Osteoblast (primary cell): ENCODE data around the gene EPB41L3. TPM values are rescaled to one million over a fixed set of nuclear protein-coding genes. Genes with fewer than 3 reads are reported as not detected.

Experiments used
- DNase-seq: peaks from one replicate; pipeline ENCODE4 v3.0.0; 2011; ENCODE audit warnings: low spot score, mixed read lengths; ENCODE audit not compliant: insufficient read length; ENCODE audit errors: missing footprints
- H2AFZ ChIP-seq: 2 replicates; pipeline ENCODE4 v1.6.0; 2011; ENCODE audit warnings: mild to moderate bottlenecking, low read length
- H3K27ac ChIP-seq: 2 replicates; pipeline ENCODE4 v1.5.1; 2011; ENCODE audit warnings: mild to moderate bottlenecking, low read depth, low read length, moderate library complexity
- H3K27me3 ChIP-seq: 2 replicates; pipeline ENCODE4 v1.6.0; 2012; ENCODE audit warnings: mild to moderate bottlenecking, control low read depth, inconsistent platforms, low read length, moderate library complexity; ENCODE audit not compliant: insufficient read depth
- H3K36me3 ChIP-seq: 2 replicates; pipeline ENCODE4 v1.5.1; 2011; ENCODE audit warnings: mild to moderate bottlenecking, low read length, control low read depth, moderate library complexity; ENCODE audit not compliant: insufficient read depth
- H3K4me1 ChIP-seq: 2 replicates; pipeline ENCODE4 v1.5.1; 2011; ENCODE audit warnings: mild to moderate bottlenecking, low read length, control low read depth, moderate library complexity; ENCODE audit not compliant: insufficient read depth
- H3K4me2 ChIP-seq: 2 replicates; pipeline ENCODE4 v1.6.0; 2011; ENCODE audit warnings: mild to moderate bottlenecking, low read length; ENCODE audit not compliant: insufficient read depth
- H3K4me3 ChIP-seq: fragments of 200-600 bp; sonication (generic); 3 replicates; pipeline ENCODE4 v1.5.1; 2012; ENCODE audit warnings: mild to moderate bottlenecking, low read length, inconsistent platforms; ENCODE audit not compliant: insufficient read depth
- H3K79me2 ChIP-seq: 2 replicates; pipeline ENCODE4 v1.6.0; 2012; ENCODE audit warnings: mild to moderate bottlenecking, low read length, control low read depth, inconsistent platforms; ENCODE audit not compliant: insufficient read depth
- H3K9me3 ChIP-seq: 2 replicates; pipeline ENCODE4 v1.5.1; 2011; ENCODE audit warnings: low read depth, low read length, control low read depth
- H4K20me1 ChIP-seq: 2 replicates; pipeline ENCODE4 v1.6.0; 2012; ENCODE audit warnings: mild to moderate bottlenecking, low read length, control low read depth; ENCODE audit not compliant: insufficient read depth
- total RNA-seq: library from RNA; depleted of rRNA; stranded (reverse); fragments of >200 nt; gene quantifications from 2 replicates; pipeline ENCODE4 v1.2.3, GENCODE V29; 2012
- TF ChIP-seq, protein P1 (sequence below): IDR thresholded peaks from 2 replicates; pipeline ENCODE4 v1.5.1; 2011; ENCODE audit warnings: mild to moderate bottlenecking, low read depth, low read length, moderate library complexity; ENCODE audit errors: extremely low read depth

Gene EPB41L3
- total RNA-seq, 1 donor = 0.72 TPM

DNA sequence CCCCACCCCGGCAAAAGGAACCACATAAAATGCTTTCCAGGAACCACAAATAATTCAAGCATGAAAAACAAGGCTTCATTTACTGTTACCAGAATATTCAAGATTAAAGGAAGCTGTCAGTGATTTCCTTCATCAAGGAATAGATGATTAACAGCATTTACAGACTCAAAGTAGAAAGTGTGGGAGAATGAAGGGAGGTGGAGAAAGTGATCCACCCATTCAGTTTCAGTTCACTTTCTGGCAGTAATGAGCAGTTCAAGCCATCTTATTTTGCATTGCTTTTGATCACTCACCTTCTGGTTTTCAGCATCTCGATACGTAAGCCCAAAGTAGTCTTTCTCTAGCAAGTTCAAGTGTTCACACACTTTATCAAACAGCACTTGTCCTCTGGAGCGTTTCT, 99.0 kb downstream of the EPB41L3 start:
- no peak overlapping the region for H3K27ac ChIP-seq
- TF ChIP-seq, protein P1, sequence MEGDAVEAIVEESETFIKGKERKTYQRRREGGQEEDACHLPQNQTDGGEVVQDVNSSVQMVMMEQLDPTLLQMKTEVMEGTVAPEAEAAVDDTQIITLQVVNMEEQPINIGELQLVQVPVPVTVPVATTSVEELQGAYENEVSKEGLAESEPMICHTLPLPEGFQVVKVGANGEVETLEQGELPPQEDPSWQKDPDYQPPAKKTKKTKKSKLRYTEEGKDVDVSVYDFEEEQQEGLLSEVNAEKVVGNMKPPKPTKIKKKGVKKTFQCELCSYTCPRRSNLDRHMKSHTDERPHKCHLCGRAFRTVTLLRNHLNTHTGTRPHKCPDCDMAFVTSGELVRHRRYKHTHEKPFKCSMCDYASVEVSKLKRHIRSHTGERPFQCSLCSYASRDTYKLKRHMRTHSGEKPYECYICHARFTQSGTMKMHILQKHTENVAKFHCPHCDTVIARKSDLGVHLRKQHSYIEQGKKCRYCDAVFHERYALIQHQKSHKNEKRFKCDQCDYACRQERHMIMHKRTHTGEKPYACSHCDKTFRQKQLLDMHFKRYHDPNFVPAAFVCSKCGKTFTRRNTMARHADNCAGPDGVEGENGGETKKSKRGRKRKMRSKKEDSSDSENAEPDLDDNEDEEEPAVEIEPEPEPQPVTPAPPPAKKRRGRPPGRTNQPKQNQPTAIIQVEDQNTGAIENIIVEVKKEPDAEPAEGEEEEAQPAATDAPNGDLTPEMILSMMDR = no peak
- H3K4me3 ChIP-seq = no peak overlapping the region
- H3K27me3 ChIP-seq = no peaks in the 10 kb centered on the region
- no peaks in the 10 kb centered on the region for H3K36me3 ChIP-seq
- DNase-seq = no peak
- H3K4me1 ChIP-seq = no peaks in the 10 kb centered on the region
- no peaks in the 10 kb centered on the region for H3K79me2 ChIP-seq
- no peak overlapping the region for H2AFZ ChIP-seq
- H3K4me2 ChIP-seq = no peak overlapping the region
- H3K9me3 ChIP-seq = no peaks in the 10 kb centered on the region
- H4K20me1 ChIP-seq = no peaks in the 10 kb centered on the region

DNA sequence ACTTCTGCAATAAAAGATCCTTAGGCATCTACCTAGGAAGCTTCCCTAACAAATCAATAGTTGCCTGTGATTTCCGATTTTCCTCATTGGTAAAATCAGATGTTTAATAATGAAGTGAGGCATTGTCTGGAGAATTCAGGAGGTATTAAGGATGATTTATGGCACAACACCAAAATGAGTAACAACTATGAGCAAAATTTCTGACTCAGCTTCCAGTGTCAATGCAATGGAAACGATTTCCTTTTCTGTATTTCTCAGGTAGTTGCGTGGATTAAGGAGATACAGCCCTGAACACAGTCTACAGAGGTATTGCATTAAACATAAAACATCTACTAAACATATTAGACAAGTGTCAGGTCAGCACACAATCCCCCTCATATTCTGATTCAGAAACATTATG, 99.5 kb downstream of the EPB41L3 start:
- no peak overlapping the region for H3K4me2 ChIP-seq
- H3K27me3 ChIP-seq = no peaks in the 10 kb centered on the region
- H3K36me3 ChIP-seq = no peaks in the 10 kb centered on the region
- H3K9me3 ChIP-seq = no peaks in the 10 kb centered on the region
- no peak overlapping the region for H3K4me3 ChIP-seq
- no peak for DNase-seq
- no peaks in the 10 kb centered on the region for H3K4me1 ChIP-seq
- no peak overlapping the region for H2AFZ ChIP-seq
- no peaks in the 10 kb centered on the region for H3K79me2 ChIP-seq
- H4K20me1 ChIP-seq = no peaks in the 10 kb centered on the region
- H3K27ac ChIP-seq = no peak overlapping the region
- TF ChIP-seq, protein P1 = no peak

DNA sequence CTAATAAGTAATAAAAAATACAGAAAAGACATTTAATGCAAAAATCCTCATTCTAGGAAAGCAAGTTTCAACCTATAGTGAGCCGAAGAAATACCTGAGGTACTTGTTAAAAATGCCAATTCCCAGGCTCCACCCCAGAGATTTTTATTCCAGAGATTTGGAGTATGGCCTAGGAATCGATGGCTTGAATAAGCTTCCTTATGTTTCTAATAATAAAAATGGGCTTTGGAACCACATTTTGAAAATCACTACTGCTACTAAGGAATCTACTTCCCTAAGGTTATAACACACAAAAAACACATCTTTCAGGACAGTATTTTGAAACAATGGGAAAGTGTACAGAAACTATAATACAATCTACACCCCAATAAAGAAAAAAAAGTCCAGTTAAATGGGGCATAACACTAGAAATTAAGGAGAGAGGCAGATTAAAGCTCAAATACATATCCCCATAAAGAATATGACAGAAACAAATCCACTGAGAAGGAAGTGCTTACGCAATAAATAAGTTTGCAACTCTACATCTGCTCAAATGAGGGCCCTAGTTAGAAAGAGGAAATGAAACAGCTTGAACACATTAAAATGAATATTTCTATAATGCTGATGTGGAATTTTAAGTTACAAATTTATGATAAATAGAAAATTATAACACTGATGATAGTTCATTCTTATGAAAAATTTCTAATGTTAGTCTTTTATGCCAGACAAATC, 103.7 kb downstream of the EPB41L3 start:
- H2AFZ ChIP-seq = no peak overlapping the region
- no peaks in the 10 kb centered on the region for H3K79me2 ChIP-seq
- H3K4me2 ChIP-seq = no peak overlapping the region
- no peaks in the 10 kb centered on the region for H3K36me3 ChIP-seq
- no peaks in the 10 kb centered on the region for H3K9me3 ChIP-seq
- no peak overlapping the region for H3K27ac ChIP-seq
- DNase-seq = no peak
- H3K4me3 ChIP-seq = no peak overlapping the region
- H4K20me1 ChIP-seq = no peaks in the 10 kb centered on the region
- no peaks in the 10 kb centered on the region for H3K4me1 ChIP-seq
- TF ChIP-seq, protein P1 = no peak
- H3K27me3 ChIP-seq = no peaks in the 10 kb centered on the region

DNA sequence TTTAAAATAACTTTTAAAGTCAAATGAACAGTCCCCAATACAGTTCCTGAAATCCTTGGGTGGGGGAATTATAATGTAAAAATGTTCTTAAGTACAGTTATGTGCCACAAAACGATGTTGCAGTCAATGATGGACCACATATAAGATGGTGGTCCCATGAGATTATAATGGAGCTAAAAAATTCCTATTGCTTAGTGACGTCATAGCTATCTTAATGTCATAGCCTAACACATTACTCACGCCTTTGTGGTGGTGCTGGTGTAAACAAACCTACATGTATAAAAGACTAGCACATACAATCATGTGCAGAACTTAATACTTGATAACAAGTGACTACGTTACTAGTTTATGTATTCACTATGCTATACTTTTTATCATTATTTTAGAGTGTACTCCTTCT, 109.4 kb downstream of the EPB41L3 start:
- H4K20me1 ChIP-seq = no peaks in the 10 kb centered on the region
- no peaks in the 10 kb centered on the region for H3K9me3 ChIP-seq
- H3K4me2 ChIP-seq = no peak overlapping the region
- TF ChIP-seq, protein P1 = no peak
- DNase-seq = no peak
- H3K27ac ChIP-seq = no peak overlapping the region
- no peaks in the 10 kb centered on the region for H3K36me3 ChIP-seq
- no peak overlapping the region for H2AFZ ChIP-seq
- H3K4me3 ChIP-seq = no peak overlapping the region
- no peaks in the 10 kb centered on the region for H3K27me3 ChIP-seq
- H3K4me1 ChIP-seq = no peaks in the 10 kb centered on the region
- no peaks in the 10 kb centered on the region for H3K79me2 ChIP-seq
